GM18526 (cell line): ENCODE measurements around the gene MYBPH.

ENCODE experiments used
- POLR2A ChIP-seq: IDR thresholded peaks from 3 replicates; pipeline ENCODE4 v1.6.1; 2011; ENCODE audit not compliant: insufficient read length; ENCODE audit errors: extremely low read depth

MYBPH gene

GRCh38 chr1:203166192-203166940, 9.3 kb downstream of the MYBPH start:
- no peak for TF ChIP-seq POLR2A

GRCh38 chr1:203165800-203166161, 9.8 kb downstream of the MYBPH start:
- no peak for TF ChIP-seq POLR2A

- TF ChIP-seq POLR2A, result no peak
Measured at GRCh38 chr1:203165101-203165799, 10.4 kb downstream of the MYBPH start.

- no peak for TF ChIP-seq POLR2A
Measured at GRCh38 chr1:203163891-203164635, 11.6 kb downstream of the MYBPH start.

GRCh38 chr1:203162403-203162802, 13.2 kb downstream of the MYBPH start:
- no peak for TF ChIP-seq POLR2A

GRCh38 chr1:203161703-203162102, 13.9 kb downstream of the MYBPH start:
- no peak for TF ChIP-seq POLR2A

- no peak for TF ChIP-seq POLR2A
Measured at GRCh38 chr1:203161175-203161574, 14.5 kb downstream of the MYBPH start.

GRCh38 chr1:203159844-203160243, 15.8 kb downstream of the MYBPH start:
- no peak for TF ChIP-seq POLR2A

GRCh38 chr1:203158960-203159665, 16.5 kb downstream of the MYBPH start:
- no peak for TF ChIP-seq POLR2A

GRCh38 chr1:203158423-203158822, 17.2 kb downstream of the MYBPH start:
- no peak for TF ChIP-seq POLR2A

- TF ChIP-seq POLR2A, result no peak
Measured at GRCh38 chr1:203156280-203156679, 19.3 kb downstream of the MYBPH start.

- TF ChIP-seq POLR2A, result no peak
Measured at GRCh38 chr1:203153989-203154821, 21.4 kb downstream of the MYBPH start.

GRCh38 chr1:203153051-203153988, 22.3 kb downstream of the MYBPH start:
- TF ChIP-seq POLR2A, result no peak
